WTC11 (cell line): ENCODE data around the gene BRD1. TPM values are rescaled to one million over a fixed set of nuclear protein-coding genes. Genes with fewer than 3 reads are reported as not detected.
A peak's percentile ranks its signal among the peaks of the same experiment; 100 is the strongest.

ENCODE experiments used
- ATAC-seq: fragments of 200-7000 bp; cut with Tn5 transposase; 2 replicates; pipeline ENCODE4 v1.10.0; 2021; ENCODE audit warnings: mild to moderate bottlenecking, moderate library complexity
- CTCF ChIA-PET: fragments of 300-600 bp; sonication (Branson Sonifier 250); formaldehyde crosslinking; loops from one replicate; lab custom pipeline; 2021; ENCODE audit warnings: antibody characterized with exemption; lab: Charles Lee
- POLR2A ChIA-PET: fragments of 350-600 bp; sonication (Branson Sonifier 250); formaldehyde crosslinking; loops from one replicate; lab custom pipeline; 2021; ENCODE audit warnings: antibody characterized with exemption; lab: Charles Lee
- DNase-seq: peaks from one replicate; pipeline ENCODE4 v3.0.0; 2021; ENCODE audit warnings: low spot score
- H3K27ac Mint-ChIP-seq: 2 replicates; pipeline ENCODE4 v1.8.0; 2021; ENCODE audit warnings: mixed read lengths
- H3K27me3 Mint-ChIP-seq: 2 replicates; pipeline ENCODE4 v1.8.0; 2021; ENCODE audit warnings: low read depth, mild to moderate bottlenecking, moderate library complexity, mixed read lengths
- H3K36me3 Mint-ChIP-seq: 2 replicates; pipeline ENCODE4 v1.8.0; 2021; ENCODE audit warnings: mixed read lengths
- H3K4me1 Mint-ChIP-seq: 2 replicates; pipeline ENCODE4 v1.8.0; 2022; ENCODE audit warnings: mixed read lengths
- H3K4me3 Mint-ChIP-seq: 2 replicates; pipeline ENCODE4 v1.8.0; 2021; ENCODE audit warnings: mild to moderate bottlenecking, moderate library complexity, mixed read lengths
- H3K9me3 Mint-ChIP-seq: 2 replicates; pipeline ENCODE4 v1.8.0; 2021; ENCODE audit warnings: mixed read lengths
- CREB1 ChIP-seq: sonication (generic); formaldehyde crosslinking; IDR thresholded peaks from 2 replicates; pipeline ENCODE4 v1.8.0; 2023; ENCODE audit warnings: mild to moderate bottlenecking, missing genetic modification reagents
- EMX1 ChIP-seq: fragments of 250-450 bp; sonication (Bioruptor Pico); IDR thresholded peaks from 2 replicates; pipeline ENCODE4 v1.8.0; 2021; ENCODE audit warnings: mild to moderate bottlenecking
- ETV6 ChIP-seq: sonication (generic); formaldehyde crosslinking; IDR thresholded peaks from 2 replicates; pipeline ENCODE4 v1.8.1; 2022; ENCODE audit warnings: mild to moderate bottlenecking, missing genetic modification reagents
- FOXJ3 ChIP-seq: sonication (generic); formaldehyde crosslinking; IDR thresholded peaks from 2 replicates; pipeline ENCODE4 v1.9.0; 2021; ENCODE audit warnings: missing genetic modification reagents, mild to moderate bottlenecking, borderline replicate concordance
- FOXK1 ChIP-seq: sonication (generic); formaldehyde crosslinking; IDR thresholded peaks from 2 replicates; pipeline ENCODE4 v1.8.0; 2022; ENCODE audit warnings: mild to moderate bottlenecking, moderate library complexity, missing genetic modification reagents
- IRF2 ChIP-seq: sonication (generic); formaldehyde crosslinking; IDR thresholded peaks from 2 replicates; pipeline ENCODE4 v1.8.0; 2022; ENCODE audit warnings: low read depth, missing genetic modification reagents, borderline replicate concordance
- MXD4 ChIP-seq: fragments of 250-450 bp; sonication (Bioruptor Pico); IDR thresholded peaks from 2 replicates; pipeline ENCODE4 v1.8.0; 2021; ENCODE audit warnings: mild to moderate bottlenecking, moderate library complexity, borderline replicate concordance
- RORB ChIP-seq: fragments of 250-450 bp; sonication (Bioruptor Pico); IDR thresholded peaks from 2 replicates; pipeline ENCODE4 v1.9.0; 2021; ENCODE audit warnings: mild to moderate bottlenecking
- SOX15 ChIP-seq: fragments of 250-450 bp; sonication (Bioruptor Pico); IDR thresholded peaks from 2 replicates; pipeline ENCODE4 v1.9.0; 2021; ENCODE audit warnings: mild to moderate bottlenecking
- ZNF671 ChIP-seq: fragments of 250-450 bp; sonication (Bioruptor Pico); IDR thresholded peaks from 2 replicates; pipeline ENCODE4 v1.8.0; 2021; ENCODE audit warnings: mild to moderate bottlenecking
- total RNA-seq: library from RNA; stranded (reverse); gene quantifications from 3 replicates; pipeline ENCODE4 v1.2.3, GENCODE V29; 2021
- TF ChIP-seq, protein P1 (sequence below): sonication (generic); formaldehyde crosslinking; IDR thresholded peaks from 2 replicates; pipeline ENCODE4 v1.8.1; 2023; ENCODE audit warnings: mild to moderate bottlenecking, moderate library complexity, missing genetic modification reagents
- TF ChIP-seq, protein P2 (sequence below): sonication (generic); formaldehyde crosslinking; IDR thresholded peaks from 2 replicates; pipeline ENCODE4 v1.8.0; 2023; ENCODE audit warnings: missing genetic modification reagents, mild to moderate bottlenecking, borderline replicate concordance
- TF ChIP-seq, protein P3 (sequence below): sonication (generic); formaldehyde crosslinking; conservative IDR thresholded peaks from 2 replicates; pipeline ENCODE4 v1.8.1; 2022; ENCODE audit warnings: mild to moderate bottlenecking, missing genetic modification reagents
- TF ChIP-seq, protein P4 (sequence below): fragments of 250-450 bp; sonication (Bioruptor Pico); IDR thresholded peaks from 2 replicates; pipeline ENCODE4 v1.9.0; 2021; ENCODE audit warnings: mild to moderate bottlenecking
- TF ChIP-seq, protein P5 (sequence below): fragments of 200-600 bp; IDR thresholded peaks from 2 replicates; pipeline ENCODE4 v1.8.0; 2022; ENCODE audit warnings: antibody characterized with exemption
- TF ChIP-seq, protein P6 (sequence below): sonication (generic); formaldehyde crosslinking; IDR thresholded peaks from 2 replicates; pipeline ENCODE4 v1.8.1; 2023; ENCODE audit warnings: mild to moderate bottlenecking, missing genetic modification reagents

The BRD1 gene
- total RNA-seq, 1 experiment from 2014 or later: 36.6 TPM

DNA sequence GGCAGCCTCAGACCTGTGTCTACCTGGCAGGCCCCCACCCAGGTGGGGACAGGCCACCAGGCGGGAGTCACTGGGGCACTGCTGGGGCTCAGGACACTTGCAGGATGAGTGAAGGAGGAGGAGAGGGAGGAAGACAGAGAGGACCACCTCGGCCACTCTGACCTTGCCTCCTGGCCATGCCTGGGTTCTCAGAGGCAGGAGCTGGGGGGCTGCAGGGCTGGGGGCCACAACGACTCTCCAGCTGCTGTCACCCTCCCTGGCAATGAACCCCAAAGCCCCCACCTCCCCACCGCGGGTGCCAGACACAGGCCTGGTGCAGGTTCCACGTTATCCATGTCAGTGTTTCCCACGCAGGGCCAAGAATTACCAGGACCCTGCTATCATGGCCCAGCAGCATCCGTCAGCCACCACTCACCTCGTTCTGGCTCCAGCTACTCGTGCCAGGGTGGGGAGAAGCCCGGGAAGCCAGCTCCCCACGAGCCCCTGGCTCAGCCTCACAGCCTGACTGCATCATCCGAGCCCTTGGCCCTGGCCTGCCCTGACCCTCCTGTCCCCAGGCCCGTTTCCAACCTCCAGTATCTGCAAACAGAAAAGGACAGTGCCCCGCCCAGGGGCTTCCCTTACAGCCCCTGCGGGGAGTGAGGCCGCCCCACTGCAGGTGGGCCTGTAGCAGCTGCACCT is 62.4 kb downstream of the BRD1 start:
- Mint-ChIP-seq H3K36me3 (peaks cover 8% of the 10 kb centered on the region), H3K27me3 (no peaks in the 10 kb centered on the region), H3K27ac (no peak overlapping the region), H3K4me1 (peaks cover 8% of the 10 kb centered on the region), H3K4me3 (no peak overlapping the region), H3K9me3 (peaks cover 12% of the 10 kb centered on the region)
- ATAC-seq (no peak), DNase-seq (no peak)
- ChIA-PET CTCF (no interaction called here), POLR2A (no interaction called here)
- TF ChIP-seq, protein P1, sequence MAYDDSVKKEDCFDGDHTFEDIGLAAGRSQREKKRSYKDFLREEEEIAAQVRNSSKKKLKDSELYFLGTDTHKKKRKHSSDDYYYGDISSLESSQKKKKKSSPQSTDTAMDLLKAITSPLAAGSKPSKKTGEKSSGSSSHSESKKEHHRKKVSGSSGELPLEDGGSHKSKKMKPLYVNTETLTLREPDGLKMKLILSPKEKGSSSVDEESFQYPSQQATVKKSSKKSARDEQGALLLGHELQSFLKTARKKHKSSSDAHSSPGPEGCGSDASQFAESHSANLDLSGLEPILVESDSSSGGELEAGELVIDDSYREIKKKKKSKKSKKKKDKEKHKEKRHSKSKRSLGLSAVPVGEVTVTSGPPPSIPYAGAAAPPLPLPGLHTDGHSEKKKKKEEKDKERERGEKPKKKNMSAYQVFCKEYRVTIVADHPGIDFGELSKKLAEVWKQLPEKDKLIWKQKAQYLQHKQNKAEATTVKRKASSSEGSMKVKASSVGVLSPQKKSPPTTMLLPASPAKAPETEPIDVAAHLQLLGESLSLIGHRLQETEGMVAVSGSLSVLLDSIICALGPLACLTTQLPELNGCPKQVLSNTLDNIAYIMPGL (CRISPR knock-in tag): no peak
- no peak for TF ChIP-seq EMX1 (CRISPR knock-in tag)
- TF ChIP-seq, protein P2, sequence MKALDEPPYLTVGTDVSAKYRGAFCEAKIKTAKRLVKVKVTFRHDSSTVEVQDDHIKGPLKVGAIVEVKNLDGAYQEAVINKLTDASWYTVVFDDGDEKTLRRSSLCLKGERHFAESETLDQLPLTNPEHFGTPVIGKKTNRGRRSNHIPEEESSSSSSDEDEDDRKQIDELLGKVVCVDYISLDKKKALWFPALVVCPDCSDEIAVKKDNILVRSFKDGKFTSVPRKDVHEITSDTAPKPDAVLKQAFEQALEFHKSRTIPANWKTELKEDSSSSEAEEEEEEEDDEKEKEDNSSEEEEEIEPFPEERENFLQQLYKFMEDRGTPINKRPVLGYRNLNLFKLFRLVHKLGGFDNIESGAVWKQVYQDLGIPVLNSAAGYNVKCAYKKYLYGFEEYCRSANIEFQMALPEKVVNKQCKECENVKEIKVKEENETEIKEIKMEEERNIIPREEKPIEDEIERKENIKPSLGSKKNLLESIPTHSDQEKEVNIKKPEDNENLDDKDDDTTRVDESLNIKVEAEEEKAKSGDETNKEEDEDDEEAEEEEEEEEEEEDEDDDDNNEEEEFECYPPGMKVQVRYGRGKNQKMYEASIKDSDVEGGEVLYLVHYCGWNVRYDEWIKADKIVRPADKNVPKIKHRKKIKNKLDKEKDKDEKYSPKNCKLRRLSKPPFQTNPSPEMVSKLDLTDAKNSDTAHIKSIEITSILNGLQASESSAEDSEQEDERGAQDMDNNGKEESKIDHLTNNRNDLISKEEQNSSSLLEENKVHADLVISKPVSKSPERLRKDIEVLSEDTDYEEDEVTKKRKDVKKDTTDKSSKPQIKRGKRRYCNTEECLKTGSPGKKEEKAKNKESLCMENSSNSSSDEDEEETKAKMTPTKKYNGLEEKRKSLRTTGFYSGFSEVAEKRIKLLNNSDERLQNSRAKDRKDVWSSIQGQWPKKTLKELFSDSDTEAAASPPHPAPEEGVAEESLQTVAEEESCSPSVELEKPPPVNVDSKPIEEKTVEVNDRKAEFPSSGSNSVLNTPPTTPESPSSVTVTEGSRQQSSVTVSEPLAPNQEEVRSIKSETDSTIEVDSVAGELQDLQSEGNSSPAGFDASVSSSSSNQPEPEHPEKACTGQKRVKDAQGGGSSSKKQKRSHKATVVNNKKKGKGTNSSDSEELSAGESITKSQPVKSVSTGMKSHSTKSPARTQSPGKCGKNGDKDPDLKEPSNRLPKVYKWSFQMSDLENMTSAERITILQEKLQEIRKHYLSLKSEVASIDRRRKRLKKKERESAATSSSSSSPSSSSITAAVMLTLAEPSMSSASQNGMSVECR: no peak
- no peak for TF ChIP-seq ETV6 (CRISPR knock-in tag)
- TF ChIP-seq, protein P3, sequence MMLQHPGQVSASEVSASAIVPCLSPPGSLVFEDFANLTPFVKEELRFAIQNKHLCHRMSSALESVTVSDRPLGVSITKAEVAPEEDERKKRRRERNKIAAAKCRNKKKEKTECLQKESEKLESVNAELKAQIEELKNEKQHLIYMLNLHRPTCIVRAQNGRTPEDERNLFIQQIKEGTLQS (CRISPR knock-in tag): no peak
- no peak for TF ChIP-seq MXD4
- no peak for TF ChIP-seq ZNF671 (CRISPR knock-in tag)
- no peak for TF ChIP-seq CREB1 (CRISPR knock-in tag)
- TF ChIP-seq FOXK1 (CRISPR knock-in tag): no peak
- TF ChIP-seq FOXJ3 (CRISPR knock-in tag): no peak
- TF ChIP-seq, protein P4, sequence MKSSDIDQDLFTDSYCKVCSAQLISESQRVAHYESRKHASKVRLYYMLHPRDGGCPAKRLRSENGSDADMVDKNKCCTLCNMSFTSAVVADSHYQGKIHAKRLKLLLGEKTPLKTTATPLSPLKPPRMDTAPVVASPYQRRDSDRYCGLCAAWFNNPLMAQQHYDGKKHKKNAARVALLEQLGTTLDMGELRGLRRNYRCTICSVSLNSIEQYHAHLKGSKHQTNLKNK (CRISPR knock-in tag): no peak

DNA sequence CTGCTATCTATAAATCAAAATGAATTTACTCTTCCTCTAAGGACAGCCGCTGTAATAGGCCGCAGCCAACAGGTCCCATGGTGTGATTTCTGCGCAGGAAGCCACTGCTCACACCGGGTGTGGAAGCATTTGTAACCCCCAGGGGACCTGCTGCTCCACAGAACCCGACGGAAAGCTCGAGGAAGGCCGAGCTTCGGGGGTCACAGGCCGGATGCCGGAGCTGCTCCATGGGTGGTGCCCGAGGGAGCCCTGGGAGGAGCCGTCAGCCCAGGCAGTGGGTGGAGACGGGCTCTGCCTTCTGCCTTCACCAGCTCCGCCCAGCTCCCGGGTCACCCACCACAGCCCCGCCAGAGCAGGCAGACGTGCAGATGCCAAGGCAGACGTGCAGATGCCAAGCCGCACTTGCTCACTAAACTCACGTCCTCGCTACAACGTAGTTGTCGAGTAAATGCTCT is 63.5 kb downstream of the BRD1 start:
- DNase-seq (peak; percentile 20), ATAC-seq (peak; percentile 39; the same call in 1 of the 2 replicates)
- Mint-ChIP-seq H3K27me3 (no peaks in the 10 kb centered on the region), H3K27ac (no peak overlapping the region), H3K4me3 (no peak overlapping the region), H3K36me3 (peaks cover 8% of the 10 kb centered on the region), H3K9me3 (peaks cover 12% of the 10 kb centered on the region), H3K4me1 (peaks cover 12% of the 10 kb centered on the region)
- ChIA-PET POLR2A (no interaction called here), CTCF (interaction anchor here (0.5 to 0.8 kb wide), 2 partner anchors 266 to 367 kb away, joined by 3 to 4 read pairs; no protein-coding TSS in a partner anchor)
- TF ChIP-seq, protein P4 (CRISPR knock-in tag): no peak
- no peak for TF ChIP-seq SOX15 (CRISPR knock-in tag)
- TF ChIP-seq CREB1 (CRISPR knock-in tag): no peak
- no peak for TF ChIP-seq RORB
- TF ChIP-seq, protein P5, sequence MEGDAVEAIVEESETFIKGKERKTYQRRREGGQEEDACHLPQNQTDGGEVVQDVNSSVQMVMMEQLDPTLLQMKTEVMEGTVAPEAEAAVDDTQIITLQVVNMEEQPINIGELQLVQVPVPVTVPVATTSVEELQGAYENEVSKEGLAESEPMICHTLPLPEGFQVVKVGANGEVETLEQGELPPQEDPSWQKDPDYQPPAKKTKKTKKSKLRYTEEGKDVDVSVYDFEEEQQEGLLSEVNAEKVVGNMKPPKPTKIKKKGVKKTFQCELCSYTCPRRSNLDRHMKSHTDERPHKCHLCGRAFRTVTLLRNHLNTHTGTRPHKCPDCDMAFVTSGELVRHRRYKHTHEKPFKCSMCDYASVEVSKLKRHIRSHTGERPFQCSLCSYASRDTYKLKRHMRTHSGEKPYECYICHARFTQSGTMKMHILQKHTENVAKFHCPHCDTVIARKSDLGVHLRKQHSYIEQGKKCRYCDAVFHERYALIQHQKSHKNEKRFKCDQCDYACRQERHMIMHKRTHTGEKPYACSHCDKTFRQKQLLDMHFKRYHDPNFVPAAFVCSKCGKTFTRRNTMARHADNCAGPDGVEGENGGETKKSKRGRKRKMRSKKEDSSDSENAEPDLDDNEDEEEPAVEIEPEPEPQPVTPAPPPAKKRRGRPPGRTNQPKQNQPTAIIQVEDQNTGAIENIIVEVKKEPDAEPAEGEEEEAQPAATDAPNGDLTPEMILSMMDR: no peak
- TF ChIP-seq, protein P2: no peak
- TF ChIP-seq, protein P6, sequence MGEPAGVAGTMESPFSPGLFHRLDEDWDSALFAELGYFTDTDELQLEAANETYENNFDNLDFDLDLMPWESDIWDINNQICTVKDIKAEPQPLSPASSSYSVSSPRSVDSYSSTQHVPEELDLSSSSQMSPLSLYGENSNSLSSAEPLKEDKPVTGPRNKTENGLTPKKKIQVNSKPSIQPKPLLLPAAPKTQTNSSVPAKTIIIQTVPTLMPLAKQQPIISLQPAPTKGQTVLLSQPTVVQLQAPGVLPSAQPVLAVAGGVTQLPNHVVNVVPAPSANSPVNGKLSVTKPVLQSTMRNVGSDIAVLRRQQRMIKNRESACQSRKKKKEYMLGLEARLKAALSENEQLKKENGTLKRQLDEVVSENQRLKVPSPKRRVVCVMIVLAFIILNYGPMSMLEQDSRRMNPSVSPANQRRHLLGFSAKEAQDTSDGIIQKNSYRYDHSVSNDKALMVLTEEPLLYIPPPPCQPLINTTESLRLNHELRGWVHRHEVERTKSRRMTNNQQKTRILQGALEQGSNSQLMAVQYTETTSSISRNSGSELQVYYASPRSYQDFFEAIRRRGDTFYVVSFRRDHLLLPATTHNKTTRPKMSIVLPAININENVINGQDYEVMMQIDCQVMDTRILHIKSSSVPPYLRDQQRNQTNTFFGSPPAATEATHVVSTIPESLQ (CRISPR knock-in tag): no peak
- no peak for TF ChIP-seq IRF2 (CRISPR knock-in tag)
